B cell (primary cell): Measurements from ENCODE around the gene ZNF189. TPM values are rescaled to one million over a fixed set of nuclear protein-coding genes. Genes with fewer than 3 reads are reported as not detected.

Experiments
- ATAC-seq: fragments of 200-7000 bp; cut with Tn5 transposase; one replicate; pipeline ENCODE4 v1.10.0; 2021; ENCODE audit warnings: low read depth, mild to moderate bottlenecking, moderate number of reproducible peaks, moderate library complexity
- CTCF ChIA-PET: fragments of 350-600 bp; sonication (Branson Sonifier 250); formaldehyde crosslinking; loops from one replicate; lab custom pipeline; 2021; ENCODE audit warnings: antibody characterized with exemption, inconsistent platforms; lab: Charles Lee
- POLR2A ChIA-PET: fragments of 350-600 bp; sonication (Branson Sonifier 250); formaldehyde crosslinking; loops from one replicate; lab custom pipeline; 2021; ENCODE audit warnings: antibody characterized with exemption; lab: Charles Lee
- DNase-seq: peaks from one replicate; pipeline ENCODE4 v3.0.0; 2013
- H2AFZ ChIP-seq: 2 replicates; pipeline ENCODE4 v1.6.1; 2012; ENCODE audit warnings: mild to moderate bottlenecking, low read depth, low read length; ENCODE audit not compliant: insufficient read depth, poor library complexity, severe bottlenecking
- H3K27ac ChIP-seq, 2 donors: 1 replicate in 1 of 2; 2 replicates in 1 of 2; pipeline ENCODE4 v1.5.1; 2012 to 2013; ENCODE audit warnings: low read length in 2 of 2, mild to moderate bottlenecking in 2 of 2, moderate library complexity in 1 of 2
- H3K27me3 ChIP-seq, 4 experiments: fragments of 200-600 bp in 1 of 4; sonication (generic) in 1 of 4; replicated peaks in 1 of 4; 1 replicate in 2 of 4; 2 replicates in 2 of 4; pipeline versions ENCODE4 v1.6.1 to v1.7.0; 2013 to 2016; ENCODE audit warnings: low read length in 3 of 4, mild to moderate bottlenecking in 2 of 4, mixed read lengths in 1 of 4, moderate library complexity in 1 of 4; ENCODE audit not compliant: insufficient read depth in 4 of 4, control insufficient read depth in 3 of 4; ENCODE audit errors: control extremely low read depth in 1 of 4
- H3K36me3 ChIP-seq, 2 experiments: replicated peaks in 1 of 2; 1 replicate in 1 of 2; 2 replicates in 1 of 2; pipeline versions ENCODE4 v1.6.1 to v1.7.1; 2013; ENCODE audit warnings: low read length in 1 of 2; ENCODE audit not compliant: insufficient read depth in 2 of 2, control insufficient read depth in 1 of 2; ENCODE audit errors: control extremely low read depth in 1 of 2, extremely low read depth in 1 of 2
- H3K4me1 ChIP-seq, 2 donors: fragments of 200-600 bp in 1 of 2; sonication (generic) in 1 of 2; 1 replicate in 1 of 2; 2 replicates in 1 of 2; pipeline versions ENCODE4 v1.5.1 to v1.6.1; 2013 to 2017; ENCODE audit warnings: low read length in 2 of 2; ENCODE audit not compliant: control insufficient read depth in 2 of 2, insufficient read depth in 2 of 2
- H3K4me2 ChIP-seq: replicated peaks from 2 replicates; pipeline ENCODE3; 2012; ENCODE audit warnings: mild to moderate bottlenecking, low read depth, low read length; ENCODE audit not compliant: poor library complexity, severe bottlenecking
- H3K4me3 ChIP-seq, 5 experiments: fragments of 200-600 bp in 1 of 5; sonication (generic) in 1 of 5; 1 replicate in 3 of 5; 2 replicates in 2 of 5; pipeline versions ENCODE4 v1.5.1 to v1.7.0; 2011 to 2016; ENCODE audit warnings: low read length in 4 of 5, mild to moderate bottlenecking in 4 of 5, low read depth in 2 of 5, control low read depth in 1 of 5, moderate library complexity in 1 of 5; ENCODE audit not compliant: insufficient read depth in 1 of 5; ENCODE audit errors: control extremely low read depth in 1 of 5, extremely low read depth in 1 of 5
- H3K79me2 ChIP-seq: fragments of 200-600 bp; sonication (generic); one replicate; pipeline ENCODE4 v1.6.0; 2016; ENCODE audit warnings: low read length; ENCODE audit not compliant: control insufficient read depth, insufficient read depth
- H3K9ac ChIP-seq: fragments of 200-600 bp; sonication (generic); 2 replicates; pipeline ENCODE4 v1.6.1; 2017; ENCODE audit warnings: mild to moderate bottlenecking, low read length, moderate library complexity
- H3K9me3 ChIP-seq, 3 donors: one replicate each; pipeline versions ENCODE4 v1.6.1 to v1.7.1; 2013; ENCODE audit warnings: low read length in 2 of 3; ENCODE audit not compliant: control insufficient read depth in 2 of 3, insufficient read depth in 1 of 3; ENCODE audit errors: control extremely low read depth in 1 of 3
- H4K20me1 ChIP-seq: 2 replicates; pipeline ENCODE4 v1.6.0; 2012; ENCODE audit warnings: mild to moderate bottlenecking, low read length; ENCODE audit not compliant: insufficient read depth, control insufficient read depth, poor library complexity, severe bottlenecking
- H3K27ac Mint-ChIP-seq: one replicate; pipeline ENCODE4 v1.8.0; 2021; ENCODE audit warnings: mixed read lengths
- H3K27me3 Mint-ChIP-seq: one replicate; pipeline ENCODE4 v1.8.0; 2021; ENCODE audit warnings: mixed read lengths
- H3K4me1 Mint-ChIP-seq: one replicate; pipeline ENCODE4 v1.8.0; 2021; ENCODE audit warnings: mixed read lengths
- H3K4me3 Mint-ChIP-seq: one replicate; pipeline ENCODE4 v1.8.0; 2021; ENCODE audit warnings: mixed read lengths
- H3K9me3 Mint-ChIP-seq: one replicate; pipeline ENCODE4 v1.8.0; 2022; ENCODE audit warnings: mixed read lengths; ENCODE audit not compliant: insufficient read depth
- EZH2 ChIP-seq: IDR thresholded peaks from 2 replicates; pipeline ENCODE4 v1.6.1; 2012; ENCODE audit warnings: borderline replicate concordance, low read depth, mild to moderate bottlenecking, moderate library complexity, low read length; ENCODE audit not compliant: insufficient read depth, poor library complexity, severe bottlenecking
- WGBS: methylation state at CpG from one replicate; pipeline ENCODE4 v1.1.5; 2013; ENCODE audit warnings: missing lambda C conversion rate; ENCODE audit not compliant: insufficient coverage; 5-methylcytosine and 5-hydroxymethylcytosine counted together
- intact Hi-C: fragments of 100-400 bp; cut with micrococcal nuclease; formaldehyde crosslinking; loops from one replicate; pipeline ENCODE4 v1.10.0; 2022
- polyA plus RNA-seq: library from polyadenylated mRNA; depleted of rRNA; stranded (reverse); fragments of >200 nt; gene quantifications from 2 replicates; pipeline ENCODE4 v1.2.3, GENCODE V29; 2012
- total RNA-seq, 2 donors: library from RNA; stranded (reverse); fragments of 120-200 nt in 1 of 2; gene quantifications; 1 replicate in 1 of 2; 2 replicates in 1 of 2; pipeline versions ENCODE4 v1.2.3 to v1.2.4, GENCODE V29; 2013 to 2022
- TF ChIP-seq, protein P1 (sequence below): fragments of 200-600 bp; IDR thresholded peaks from one replicate; pipeline ENCODE4 v1.8.0; 2022; ENCODE audit warnings: antibody characterized with exemption, mild to moderate bottlenecking

Gene ZNF189
- total and polyA plus RNA-seq, 2 donors (not counting 1 experiment from before 2014, with no cell fraction given): 4.0 to 25.7 TPM

DNA sequence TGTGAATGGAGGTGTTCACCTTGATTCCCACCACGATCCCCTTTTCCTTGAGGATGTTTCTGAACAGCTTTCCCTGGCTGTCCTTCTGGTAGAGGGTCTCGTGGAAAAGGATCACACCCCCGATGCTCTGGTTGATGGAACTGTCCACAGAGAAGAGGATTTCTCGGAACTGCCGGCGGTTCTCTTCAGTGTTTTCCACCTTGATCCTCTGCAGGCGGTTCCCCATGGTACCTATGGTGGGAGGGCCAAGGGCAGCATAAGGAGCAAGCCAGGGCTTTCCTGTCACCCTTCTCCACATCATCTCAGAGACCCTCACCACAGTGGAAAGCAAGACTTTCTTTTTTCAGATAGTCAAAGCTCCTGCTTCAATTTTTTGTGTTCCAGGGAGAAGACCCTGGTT lies 31.1 kb downstream of the ZNF189 start:
- Mint-ChIP-seq H3K4me1 (peaks cover 10% of the 10 kb centered on the region), H3K27ac (no peak overlapping the region), H3K9me3 (no peaks in the 10 kb centered on the region), H3K4me3 (no peak overlapping the region), H3K27me3 (no peaks in the 10 kb centered on the region)
- Histone ChIP-seq H3K4me1 (peaks cover 6 to 9% of the 10 kb centered on the region in 2 donors), H3K4me3 (no peak overlapping the region), H3K27ac (no peak overlapping the region), H3K4me2 (no peak overlapping the region), H3K9ac (no peak overlapping the region), H3K36me3 (no peaks in the 10 kb centered on the region), H3K79me2 (no peaks in the 10 kb centered on the region), H2AFZ (no peak overlapping the region), H3K27me3 (peaks cover 0 to 3% (median 1%) of the 10 kb centered on the region in 4 experiments), H4K20me1 (no peaks in the 10 kb centered on the region), H3K9me3 (no peaks in the 10 kb centered on the region)
- intact Hi-C loops: no loop called here
- ATAC-seq (no peak), DNase-seq (no peak)
- POLR2A ChIA-PET: no interaction called here
- TF ChIP-seq, protein P1, sequence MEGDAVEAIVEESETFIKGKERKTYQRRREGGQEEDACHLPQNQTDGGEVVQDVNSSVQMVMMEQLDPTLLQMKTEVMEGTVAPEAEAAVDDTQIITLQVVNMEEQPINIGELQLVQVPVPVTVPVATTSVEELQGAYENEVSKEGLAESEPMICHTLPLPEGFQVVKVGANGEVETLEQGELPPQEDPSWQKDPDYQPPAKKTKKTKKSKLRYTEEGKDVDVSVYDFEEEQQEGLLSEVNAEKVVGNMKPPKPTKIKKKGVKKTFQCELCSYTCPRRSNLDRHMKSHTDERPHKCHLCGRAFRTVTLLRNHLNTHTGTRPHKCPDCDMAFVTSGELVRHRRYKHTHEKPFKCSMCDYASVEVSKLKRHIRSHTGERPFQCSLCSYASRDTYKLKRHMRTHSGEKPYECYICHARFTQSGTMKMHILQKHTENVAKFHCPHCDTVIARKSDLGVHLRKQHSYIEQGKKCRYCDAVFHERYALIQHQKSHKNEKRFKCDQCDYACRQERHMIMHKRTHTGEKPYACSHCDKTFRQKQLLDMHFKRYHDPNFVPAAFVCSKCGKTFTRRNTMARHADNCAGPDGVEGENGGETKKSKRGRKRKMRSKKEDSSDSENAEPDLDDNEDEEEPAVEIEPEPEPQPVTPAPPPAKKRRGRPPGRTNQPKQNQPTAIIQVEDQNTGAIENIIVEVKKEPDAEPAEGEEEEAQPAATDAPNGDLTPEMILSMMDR: no peak
- TF ChIP-seq EZH2: no peak
- CTCF ChIA-PET: interaction anchor here (0.6 kb wide), 1 partner anchor 181 kb away, joined by 5 read pairs; no protein-coding TSS in a partner anchor
- 85% methylated on average over 2 of the region's 7 CpGs for WGBS

DNA sequence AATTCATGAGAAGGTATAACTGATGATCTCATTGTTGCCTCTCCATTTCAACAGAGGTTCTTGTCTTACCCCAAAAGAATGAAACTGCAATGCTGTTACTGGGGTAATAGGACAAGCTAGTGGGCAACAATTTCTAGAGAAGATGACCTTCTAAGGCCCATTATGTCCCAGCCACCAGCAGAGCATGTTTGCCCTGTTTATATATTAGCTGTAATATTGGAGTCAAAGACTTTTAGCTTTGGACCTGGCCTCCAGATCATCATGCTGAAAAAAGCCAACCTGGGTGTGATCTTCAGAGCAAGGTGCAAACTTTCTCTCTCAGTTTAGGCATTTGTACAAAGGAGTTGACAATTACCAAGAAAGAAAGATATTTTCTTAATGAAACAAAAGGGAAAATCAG lies 33.5 kb downstream of the ZNF189 start:
- CTCF ChIA-PET: interaction anchor here (1.1 kb wide), 1 partner anchor 16 kb away, joined by 3 read pairs; no protein-coding TSS in a partner anchor
- intact Hi-C loops: no loop called here

More for the DNA sequence above, 33.5 kb downstream of the ZNF189 start:
- Histone ChIP-seq H3K9ac (no peak overlapping the region), H3K4me2 (no peak overlapping the region), H3K27me3 (peaks cover 0 to 3% (median 0%) of the 10 kb centered on the region in 4 experiments), H3K27ac (no peak overlapping the region), H3K79me2 (no peaks in the 10 kb centered on the region), H3K4me3 (no peak overlapping the region), H3K9me3 (no peaks in the 10 kb centered on the region), H3K4me1 (peaks cover 6 to 7% of the 10 kb centered on the region in 2 donors), H2AFZ (no peak overlapping the region), H4K20me1 (no peaks in the 10 kb centered on the region), H3K36me3 (no peaks in the 10 kb centered on the region)
- ATAC-seq: no peak
- peaks cover under 1% of the 10 kb centered on the region for H3K27me3 Mint-ChIP-seq
- H3K9me3 Mint-ChIP-seq: no peaks in the 10 kb centered on the region
- H3K4me1 Mint-ChIP-seq: peaks cover 10% of the 10 kb centered on the region
- DNase-seq: no peak
- POLR2A ChIA-PET: no interaction called here
- no peak for TF ChIP-seq EZH2
- TF ChIP-seq, protein P1: no peak
- H3K4me3 Mint-ChIP-seq: no peak overlapping the region
- H3K27ac Mint-ChIP-seq: no peak overlapping the region
